Fibroblast of lung (primary cell): ENCODE measurements around the gene FHL1. TPM values are rescaled to one million over a fixed set of nuclear protein-coding genes. Genes with fewer than 3 reads are reported as not detected.
A peak's percentile ranks its signal among the peaks of the same experiment; 100 is the strongest.

Experiments used
- DNase-seq, 2 donors: peaks; one replicate each; pipeline versions ENCODE4 v3.0.0 to v3.0.0-alpha.2; 2010; ENCODE audit warnings: low read depth in 2 of 2
- H2AFZ ChIP-seq: 2 replicates; pipeline ENCODE4 v1.5.1; 2012; ENCODE audit warnings: low read length, control low read depth, inconsistent platforms
- H3K27ac ChIP-seq: 2 replicates; pipeline ENCODE4 v1.5.1; 2011; ENCODE audit warnings: low read length, control low read depth; ENCODE audit not compliant: insufficient read depth
- H3K27me3 ChIP-seq: 2 replicates; pipeline ENCODE4 v1.5.1; 2011; ENCODE audit warnings: mild to moderate bottlenecking, low read length; ENCODE audit not compliant: control insufficient read depth, insufficient read depth
- H3K36me3 ChIP-seq: 2 replicates; pipeline ENCODE4 v1.5.1; 2011; ENCODE audit warnings: low read length; ENCODE audit not compliant: control insufficient read depth, insufficient read depth
- H3K4me1 ChIP-seq: 2 replicates; pipeline ENCODE4 v1.5.1; 2011; ENCODE audit warnings: low read length; ENCODE audit not compliant: control insufficient read depth, insufficient read depth; ENCODE audit errors: extremely low read depth
- H3K4me2 ChIP-seq: 2 replicates; pipeline ENCODE4 v1.5.1; 2011; ENCODE audit warnings: low read length, control low read depth; ENCODE audit not compliant: insufficient read depth; ENCODE audit errors: extremely low read depth
- H3K4me3 ChIP-seq, 4 experiments: fragments of 200-600 bp in 1 of 4; sonication (generic) in 1 of 4; replicated peaks in 1 of 4; 2 replicates each; pipeline ENCODE4 v1.5.1; 2011 to 2016; ENCODE audit warnings: low read length in 4 of 4, low read depth in 3 of 4, mild to moderate bottlenecking in 3 of 4, control low read depth in 2 of 4, inconsistent platforms in 1 of 4, mixed read lengths in 1 of 4; ENCODE audit not compliant: insufficient read depth in 1 of 4; ENCODE audit errors: control extremely low read depth in 1 of 4
- H3K79me2 ChIP-seq: 2 replicates; pipeline ENCODE4 v1.5.1; 2012; ENCODE audit warnings: mild to moderate bottlenecking, low read length, inconsistent platforms; ENCODE audit not compliant: control insufficient read depth, insufficient read depth
- H3K9ac ChIP-seq: 2 replicates; pipeline ENCODE4 v1.5.1; 2011; ENCODE audit warnings: mild to moderate bottlenecking, low read length, control low read depth; ENCODE audit not compliant: insufficient read depth
- H3K9me3 ChIP-seq: 2 replicates; pipeline ENCODE4 v1.5.1; 2012; ENCODE audit warnings: low read depth, low read length; ENCODE audit not compliant: control insufficient read depth, insufficient read depth
- H4K20me1 ChIP-seq: 2 replicates; pipeline ENCODE4 v1.5.1; 2011; ENCODE audit warnings: low read length; ENCODE audit not compliant: control insufficient read depth, insufficient read depth; ENCODE audit errors: extremely low read depth
- CTCF ChIP-seq, 2 donors: IDR thresholded peaks in 1 of 2; conservative IDR thresholded peaks in 1 of 2; 1 replicate in 1 of 2; 2 replicates in 1 of 2; pipeline ENCODE4 v1.5.1; 2011 to 2012; ENCODE audit warnings: low read length in 2 of 2, control low read depth in 1 of 2, inconsistent platforms in 1 of 2, low read depth in 1 of 2, mild to moderate bottlenecking in 1 of 2
- EZH2 ChIP-seq: IDR thresholded peaks from 2 replicates; pipeline ENCODE4 v1.5.1; 2012; ENCODE audit warnings: low read length, control low read depth, mild to moderate bottlenecking; ENCODE audit errors: missing control alignments
- polyA plus RNA-seq, 2 donors: library from polyadenylated mRNA; depleted of rRNA in 1 of 2; stranded (reverse) in 1 of 2; unstranded in 1 of 2; fragments of >200 nt; gene quantifications; 2 replicates each; pipeline ENCODE4 v1.2.1, GENCODE V29; 2011 to 2012; ENCODE audit warnings: missing spikeins in 1 of 2
- total RNA-seq: library from RNA; depleted of rRNA; stranded (reverse); fragments of >200 nt; gene quantifications from 2 replicates; pipeline ENCODE4 v1.2.1, GENCODE V29; 2014

Gene FHL1
- total and polyA plus RNA-seq, 2 donors (not counting 1 experiment from before 2014, with no cell fraction given) = 180 to 627 TPM

- Histone ChIP-seq H3K36me3 (no peaks in the 10 kb centered on the region), H3K4me3 (no peak overlapping the region), H3K9ac (no peak overlapping the region), H3K4me2 (no peak overlapping the region), H3K9me3 (no peaks in the 10 kb centered on the region), H4K20me1 (no peaks in the 10 kb centered on the region), H3K4me1 (no peaks in the 10 kb centered on the region), H3K27me3 (no peaks in the 10 kb centered on the region), H2AFZ (no peak overlapping the region), H3K27ac (no peak overlapping the region), H3K79me2 (no peaks in the 10 kb centered on the region)
- DNase-seq = peak in 1 of 2 donors; percentile 53
- TF ChIP-seq EZH2 (no peak), CTCF (conservative IDR thresholded peaks at IDR 0.05 in 1 of 2, IDR thresholded peaks at IDR 0.05 in 1 of 2; ENCODE audit: low read depth in 1 of 2, low read length in 2 of 2) (no peak)
Measured at GRCh38 chrX:136112778-136113177, 34.6 kb upstream of the FHL1 start.

GRCh38 chrX:136115126-136115903, 32.0 kb upstream of the FHL1 start:
- TF ChIP-seq CTCF (conservative IDR thresholded peaks at IDR 0.05 in 1 of 2, IDR thresholded peaks at IDR 0.05 in 1 of 2; ENCODE audit: low read depth in 1 of 2, low read length in 2 of 2) (no peak), EZH2 (no peak)
- Histone ChIP-seq H3K36me3 (no peaks in the 10 kb centered on the region), H4K20me1 (no peaks in the 10 kb centered on the region), H3K79me2 (no peaks in the 10 kb centered on the region), H3K27ac (peak overlapping the region; percentile 7), H2AFZ (no peak overlapping the region), H3K4me1 (no peaks in the 10 kb centered on the region), H3K27me3 (no peaks in the 10 kb centered on the region), H3K9me3 (no peaks in the 10 kb centered on the region), H3K9ac (no peak overlapping the region), H3K4me2 (peak overlapping the region; percentile 32), H3K4me3 (no peak overlapping the region)
- DNase-seq = peak; percentile 29 to 35

- H3K36me3 ChIP-seq = no peaks in the 10 kb centered on the region
Measured at GRCh38 chrX:136115904-136116297, 31.4 kb upstream of the FHL1 start.

More at GRCh38 chrX:136115904-136116297, 31.4 kb upstream of the FHL1 start:
- no peaks in the 10 kb centered on the region for H3K79me2 ChIP-seq
- no peak overlapping the region for H3K4me2 ChIP-seq
- H3K4me3 ChIP-seq = no peak overlapping the region
- no peaks in the 10 kb centered on the region for H3K9me3 ChIP-seq
- no peak overlapping the region for H3K9ac ChIP-seq
- no peak for DNase-seq
- H3K27me3 ChIP-seq = no peaks in the 10 kb centered on the region
- H3K4me1 ChIP-seq = no peaks in the 10 kb centered on the region
- H2AFZ ChIP-seq = no peak overlapping the region
- H3K27ac ChIP-seq = no peak overlapping the region
- no peaks in the 10 kb centered on the region for H4K20me1 ChIP-seq
- no peak for TF ChIP-seq EZH2
- no peak for TF ChIP-seq CTCF (conservative IDR thresholded peaks at IDR 0.05 in 1 of 2, IDR thresholded peaks at IDR 0.05 in 1 of 2; ENCODE audit: low read depth in 1 of 2, low read length in 2 of 2)
